CD14-positive monocyte (primary cell): ENCODE results near the gene RALGDS. TPM values are rescaled to one million over a fixed set of nuclear protein-coding genes. Genes with fewer than 3 reads are reported as not detected.

Experiments
- DNase-seq, 3 donors: peaks; one replicate each; pipeline ENCODE4 v3.0.0-alpha.2; 2011 to 2022
- H2AFZ ChIP-seq: 2 replicates; pipeline ENCODE4 v1.6.0; 2012; ENCODE audit warnings: mild to moderate bottlenecking, low read depth, low read length, inconsistent platforms; ENCODE audit not compliant: insufficient read depth, poor library complexity, severe bottlenecking
- H3K27ac ChIP-seq, 2 donors: 1 replicate in 1 of 2; 2 replicates in 1 of 2; pipeline ENCODE4 v1.5.1; 2012 to 2013; ENCODE audit warnings: low read length in 2 of 2, control low read depth in 1 of 2, inconsistent platforms in 1 of 2, low read depth in 1 of 2, mild to moderate bottlenecking in 1 of 2
- H3K27me3 ChIP-seq, 2 donors: one replicate each; pipeline versions ENCODE4 v1.6.0 to v1.6.1; 2011 to 2013; ENCODE audit warnings: low read length in 2 of 2; ENCODE audit not compliant: control insufficient read depth in 2 of 2, insufficient read depth in 2 of 2
- H3K36me3 ChIP-seq, 2 donors: replicated peaks in 1 of 2; 1 replicate in 1 of 2; 2 replicates in 1 of 2; pipeline versions ENCODE4 v1.5.1 to v1.6.1; 2012 to 2013; ENCODE audit warnings: low read length in 2 of 2, control low read depth in 1 of 2, inconsistent platforms in 1 of 2, mild to moderate bottlenecking in 1 of 2; ENCODE audit not compliant: insufficient read depth in 2 of 2, control insufficient read depth in 1 of 2
- H3K4me1 ChIP-seq, 2 donors: 1 replicate in 1 of 2; 2 replicates in 1 of 2; pipeline versions ENCODE4 v1.5.1 to v1.6.1; 2012 to 2013; ENCODE audit warnings: low read length in 2 of 2, control low read depth in 1 of 2, inconsistent platforms in 1 of 2, mild to moderate bottlenecking in 1 of 2, moderate library complexity in 1 of 2; ENCODE audit not compliant: insufficient read depth in 2 of 2, control insufficient read depth in 1 of 2
- H3K4me2 ChIP-seq: replicated peaks from 2 replicates; pipeline ENCODE3; 2012; ENCODE audit warnings: low read length, moderate library complexity, mild to moderate bottlenecking; ENCODE audit not compliant: poor library complexity, severe bottlenecking; ENCODE audit errors: extremely low read depth
- H3K4me3 ChIP-seq, 3 experiments: fragments of 200-600 bp in 1 of 3; sonication (generic) in 1 of 3; replicated peaks in 1 of 3; 1 replicate in 2 of 3; 2 replicates in 1 of 3; pipeline ENCODE4 v1.5.1; 2011 to 2013; ENCODE audit warnings: low read length in 3 of 3, mild to moderate bottlenecking in 3 of 3, control low read depth in 2 of 3, low read depth in 2 of 3, inconsistent platforms in 1 of 3, moderate library complexity in 1 of 3
- H3K79me2 ChIP-seq: 2 replicates; pipeline ENCODE4 v1.6.0; 2012; ENCODE audit warnings: mild to moderate bottlenecking, control low read depth, inconsistent platforms, low read length, moderate library complexity; ENCODE audit not compliant: insufficient read depth
- H3K9ac ChIP-seq: 2 replicates; pipeline ENCODE4 v1.6.0; 2017; ENCODE audit warnings: low read length, mild to moderate bottlenecking; ENCODE audit not compliant: insufficient read depth, poor library complexity, severe bottlenecking
- H3K9me3 ChIP-seq, 2 donors: replicated peaks in 1 of 2; 1 replicate in 1 of 2; 2 replicates in 1 of 2; pipeline versions ENCODE4 v1.5.1 to v1.6.1; 2012 to 2013; ENCODE audit warnings: low read length in 2 of 2, control low read depth in 1 of 2; ENCODE audit not compliant: control insufficient read depth in 1 of 2, insufficient read depth in 1 of 2
- H4K20me1 ChIP-seq: 2 replicates; pipeline ENCODE4 v1.6.0; 2012; ENCODE audit warnings: mild to moderate bottlenecking, low read length, control low read depth, moderate library complexity; ENCODE audit not compliant: insufficient read depth
- H3K27ac Mint-ChIP-seq, 7 donors: one replicate each; pipeline ENCODE4 v1.8.0; 2020; ENCODE audit warnings: mild to moderate bottlenecking in 7 of 7, mixed read lengths in 7 of 7, moderate library complexity in 6 of 7, inconsistent platforms in 2 of 7
- H3K27me3 Mint-ChIP-seq, 3 donors: one replicate each; pipeline ENCODE4 v1.8.0; 2021 to 2022; ENCODE audit warnings: low read depth in 3 of 3, mild to moderate bottlenecking in 3 of 3, mixed read lengths in 3 of 3, moderate library complexity in 3 of 3, inconsistent platforms in 1 of 3
- H3K36me3 Mint-ChIP-seq, 2 donors: one replicate each; pipeline ENCODE4 v1.8.0; 2020; ENCODE audit warnings: mixed read lengths in 2 of 2, inconsistent platforms in 1 of 2, mild to moderate bottlenecking in 1 of 2
- H3K4me1 Mint-ChIP-seq: one replicate; pipeline ENCODE4 v1.8.0; 2020; ENCODE audit warnings: mild to moderate bottlenecking, mixed read lengths
- H3K4me3 Mint-ChIP-seq, 2 donors: one replicate each; pipeline ENCODE4 v1.8.0; 2020; ENCODE audit warnings: mild to moderate bottlenecking in 2 of 2, mixed read lengths in 2 of 2, moderate library complexity in 1 of 2
- H3K9me3 Mint-ChIP-seq, 7 donors: one replicate each; pipeline ENCODE4 v1.8.0; 2020 to 2022; ENCODE audit warnings: mixed read lengths in 7 of 7, mild to moderate bottlenecking in 6 of 7, moderate library complexity in 6 of 7, inconsistent platforms in 2 of 7
- CTCF ChIP-seq: fragments of 200-600 bp; IDR thresholded peaks from one replicate; pipeline ENCODE4 v1.8.0; 2022; ENCODE audit warnings: antibody characterized with exemption, mild to moderate bottlenecking
- WGBS: methylation state at CpG from one replicate; pipeline ENCODE4 v1.1.5; 2013; ENCODE audit warnings: missing lambda C conversion rate; ENCODE audit not compliant: insufficient coverage; 5-methylcytosine and 5-hydroxymethylcytosine counted together
- intact Hi-C, 2 donors: fragments of 100-400 bp; cut with micrococcal nuclease; formaldehyde crosslinking; loops; one replicate each; pipeline versions ENCODE4 v1.15.0 to v1.15.1; 2023
- polyA plus RNA-seq, 3 donors: library from polyadenylated mRNA; depleted of rRNA in 1 of 3; unstranded in 2 of 3; stranded (reverse) in 1 of 3; fragments of 300-500 nt in 2 of 3; fragments of >200 nt in 1 of 3; fragmentation: Illumina TruSeq in 2 of 3; gene quantifications; 1 replicate in 2 of 3; 2 replicates in 1 of 3; pipeline ENCODE4 v1.2.3, GENCODE V29; 2012 to 2021

Gene RALGDS
- polyA plus RNA-seq, 3 donors, result 3.5 to 63.8 (median 4.2) TPM

- H3K9ac ChIP-seq, result no peak overlapping the region
- H3K4me3 ChIP-seq, result no peak overlapping the region
- Mint-ChIP-seq H3K36me3 (peaks cover 76 to 87% of the 10 kb centered on the region in 2 donors), H3K4me3 (no peak overlapping the region), H3K27ac (peak overlapping the region in 6 of 7 donors; percentile 18 to 64 (median 42)), H3K9me3 (peaks cover 0 to 3% (median 0%) of the 10 kb centered on the region in 7 donors), H3K4me1 (peaks cover 2% of the 10 kb centered on the region), H3K27me3 (peaks cover 0 to 5% (median 0%) of the 10 kb centered on the region in 3 donors)
- DNase-seq, result peak; percentile 64 to 77 (median 73)
- H3K27me3 ChIP-seq, result no peaks in the 10 kb centered on the region
- peak; percentile 94 for TF ChIP-seq CTCF
- 70% methylated on average over 12 of the region's 14 CpGs for WGBS
- H3K27ac ChIP-seq, result no peak overlapping the region
- no peak overlapping the region for H3K4me2 ChIP-seq
- peaks cover 73 to 82% of the 10 kb centered on the region in 2 donors for H3K36me3 ChIP-seq
- no peaks in the 10 kb centered on the region for H3K4me1 ChIP-seq
- no peaks in the 10 kb centered on the region for H3K9me3 ChIP-seq
- no peaks in the 10 kb centered on the region for H3K79me2 ChIP-seq
- intact Hi-C loops, result loop anchor here (1.0 kb wide), 2 partner anchors 41 to 42 kb away; no protein-coding TSS in a partner anchor
- H2AFZ ChIP-seq, result no peak overlapping the region
- peaks cover 14% of the 10 kb centered on the region for H4K20me1 ChIP-seq
These were observed 17.7 kb downstream of the RALGDS start for GRCh38 chr9:133103183-133103986.

DNA sequence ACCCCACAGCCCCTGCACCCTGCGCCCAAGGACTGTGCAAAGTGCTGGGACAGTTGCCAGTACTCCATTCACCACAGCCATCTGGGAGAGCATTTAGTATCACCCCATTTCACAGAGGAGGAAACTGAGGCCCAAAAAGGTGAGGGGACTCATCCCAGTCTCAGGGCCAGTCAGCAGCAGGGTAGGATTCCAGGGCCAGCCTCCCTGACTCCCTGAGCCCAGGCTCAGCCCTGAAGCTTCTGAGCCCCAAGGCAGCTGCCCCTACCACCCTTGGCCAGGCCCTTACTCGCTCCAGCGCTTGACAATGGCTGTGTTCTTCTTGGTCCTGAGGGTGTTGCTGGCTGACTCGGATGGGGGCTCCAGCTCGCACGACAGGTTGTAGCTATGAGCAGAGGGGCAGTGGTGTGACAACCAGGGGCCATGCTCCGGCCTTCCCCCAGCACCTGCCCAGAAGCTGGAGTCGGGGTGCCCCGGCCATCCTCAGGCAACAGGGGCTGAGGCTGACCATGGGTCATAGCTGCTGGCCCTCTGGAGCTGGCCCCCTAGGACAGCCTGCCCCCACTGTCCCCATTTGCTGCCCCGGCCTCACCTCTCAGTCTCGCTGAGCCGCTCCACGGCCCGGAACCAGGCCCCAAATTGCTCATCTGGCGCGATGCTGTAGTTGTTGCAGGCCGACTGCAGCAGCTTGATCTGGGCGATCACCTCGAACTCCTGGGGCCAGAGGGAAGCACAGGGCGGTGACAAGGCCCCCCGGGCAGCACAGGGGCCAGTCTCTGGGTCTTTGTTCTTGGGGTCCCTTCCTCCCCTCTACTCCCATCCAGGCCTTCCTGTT lies 18.6 kb downstream of the RALGDS start:
- H2AFZ ChIP-seq, result no peak overlapping the region
- peaks cover 74 to 87% of the 10 kb centered on the region in 2 donors for H3K36me3 Mint-ChIP-seq
- H3K4me1 ChIP-seq, result no peaks in the 10 kb centered on the region
- TF ChIP-seq CTCF, result no peak
- H3K27me3 ChIP-seq, result no peaks in the 10 kb centered on the region
- H3K9me3 Mint-ChIP-seq, result peaks cover 0 to 8% (median 4%) of the 10 kb centered on the region in 7 donors
- H3K9me3 ChIP-seq, result peaks cover 0 to 4% of the 10 kb centered on the region in 2 donors
- no peaks in the 10 kb centered on the region for H3K4me1 Mint-ChIP-seq
- H3K27me3 Mint-ChIP-seq, result peaks cover 0 to 5% (median 0%) of the 10 kb centered on the region in 3 donors
- H3K4me3 ChIP-seq, result no peak overlapping the region
- peaks cover 70 to 82% of the 10 kb centered on the region in 2 donors for H3K36me3 ChIP-seq
- intact Hi-C loops, result loop anchor here (1.0 kb wide), 2 partner anchors 42 to 43 kb away; no protein-coding TSS in a partner anchor
- no peak overlapping the region for H3K4me3 Mint-ChIP-seq
- H3K4me2 ChIP-seq, result no peak overlapping the region
- no peak overlapping the region for H3K27ac ChIP-seq
- H3K27ac Mint-ChIP-seq, result peak overlapping the region in 4 of 7 donors; percentile 6 to 64 (median 54)
- no peak overlapping the region for H3K9ac ChIP-seq
- H3K79me2 ChIP-seq, result no peaks in the 10 kb centered on the region
- no peak for DNase-seq
- H4K20me1 ChIP-seq, result peaks cover 14% of the 10 kb centered on the region
- 99% methylated on average over 16 of the region's 21 CpGs for WGBS
